CD4-positive, alpha-beta memory T cell (primary cell): ENCODE results near the gene UBE2I. TPM values are rescaled to one million over a fixed set of nuclear protein-coding genes. Genes with fewer than 3 reads are reported as not detected.

Experiments used
- CTCF ChIA-PET: fragments of 350-600 bp; sonication (Branson Sonifier 250); formaldehyde crosslinking; loops from one replicate; lab custom pipeline; 2021; ENCODE audit warnings: inconsistent platforms; ENCODE audit not compliant: partially characterized antibody; lab: Charles Lee
- POLR2A ChIA-PET: fragments of 350-600 bp; sonication (Branson Sonifier 250); formaldehyde crosslinking; loops from one replicate; lab custom pipeline; 2021; ENCODE audit not compliant: partially characterized antibody; lab: Charles Lee
- DNase-seq, 5 donors: peaks; one replicate each; pipeline versions ENCODE4 v3.0.0 to v3.0.0-alpha.2; 2020 to 2022; ENCODE audit warnings: mixed read lengths in 1 of 5
- H3K27ac ChIP-seq: one replicate; pipeline ENCODE4 v1.7.0; 2013; ENCODE audit warnings: low read depth, low read length
- H3K27me3 ChIP-seq: 2 replicates; pipeline ENCODE4 v1.7.0; 2013; ENCODE audit warnings: mild to moderate bottlenecking, low read length, moderate library complexity; ENCODE audit not compliant: insufficient read depth
- H3K36me3 ChIP-seq: 2 replicates; pipeline ENCODE4 v1.7.0; 2013; ENCODE audit warnings: mild to moderate bottlenecking, low read length, moderate library complexity; ENCODE audit not compliant: insufficient read depth
- H3K4me1 ChIP-seq: 2 replicates; pipeline ENCODE4 v1.7.0; 2013; ENCODE audit warnings: mild to moderate bottlenecking, low read length, moderate library complexity; ENCODE audit not compliant: insufficient read depth
- H3K4me3 ChIP-seq, 2 donors: one replicate each; pipeline ENCODE4 v1.7.0; 2013; ENCODE audit warnings: low read length in 2 of 2, mild to moderate bottlenecking in 1 of 2
- H3K9me3 ChIP-seq, 2 donors: one replicate each; pipeline ENCODE4 v1.7.0; 2013; ENCODE audit warnings: low read length in 2 of 2, control low read depth in 1 of 2; ENCODE audit not compliant: control insufficient read depth in 1 of 2
- H3K27ac Mint-ChIP-seq, 7 donors: one replicate each; pipeline ENCODE4 v1.8.0; 2020 to 2021; ENCODE audit warnings: mixed read lengths in 7 of 7, mild to moderate bottlenecking in 6 of 7, inconsistent platforms in 3 of 7, moderate library complexity in 3 of 7
- H3K27me3 Mint-ChIP-seq, 2 donors: one replicate each; pipeline ENCODE4 v1.8.0; 2020 to 2021; ENCODE audit warnings: mixed read lengths in 2 of 2
- H3K36me3 Mint-ChIP-seq, 2 donors: one replicate each; pipeline ENCODE4 v1.8.0; 2020 to 2021; ENCODE audit warnings: mixed read lengths in 2 of 2, inconsistent platforms in 1 of 2, mild to moderate bottlenecking in 1 of 2
- H3K4me1 Mint-ChIP-seq, 4 donors: one replicate each; pipeline ENCODE4 v1.8.0; 2020 to 2021; ENCODE audit warnings: mixed read lengths in 4 of 4, mild to moderate bottlenecking in 1 of 4
- H3K4me3 Mint-ChIP-seq, 8 donors: one replicate each; pipeline ENCODE4 v1.8.0; 2020 to 2021; ENCODE audit warnings: mixed read lengths in 8 of 8, mild to moderate bottlenecking in 7 of 8, moderate library complexity in 6 of 8, inconsistent platforms in 3 of 8
- H3K9me3 Mint-ChIP-seq, 8 donors: one replicate each; pipeline ENCODE4 v1.8.0; 2020 to 2021; ENCODE audit warnings: mixed read lengths in 8 of 8, mild to moderate bottlenecking in 5 of 8, inconsistent platforms in 3 of 8, moderate library complexity in 1 of 8
- intact Hi-C: fragments of 100-400 bp; cut with micrococcal nuclease; formaldehyde crosslinking; loops from one replicate; pipeline ENCODE4 v1.15.1; 2023
- polyA plus RNA-seq, 2 donors: library from polyadenylated mRNA; unstranded; fragments of 300-500 nt; fragmentation: Illumina TruSeq; gene quantifications; one replicate each; pipeline ENCODE4 v1.2.3, GENCODE V29; 2021
- total RNA-seq, 2 experiments: library from RNA; stranded (reverse); gene quantifications; one replicate each; pipeline ENCODE4 v1.2.3, GENCODE V29; 2021

Gene UBE2I
- total and polyA plus RNA-seq, 4 experiments from 2014 or later = 100 to 177 (median 138) TPM

GRCh38 chr16:1362807-1363206 lies 53.4 kb downstream of the UBE2I start:
- Histone ChIP-seq H3K27me3 (no peaks in the 10 kb centered on the region), H3K4me1 (peaks cover 4% of the 10 kb centered on the region), H3K36me3 (peaks cover 27% of the 10 kb centered on the region), H3K4me3 (no peak overlapping the region), H3K9me3 (no peaks in the 10 kb centered on the region), H3K27ac (no peak overlapping the region)
- POLR2A ChIA-PET = interaction anchor here (1.0 to 1.6 kb wide), 2 partner anchors 9 to 58 kb away, joined by 4 read pairs; partner anchors contain the start of gene UQCC4
- DNase-seq = no peak
- H3K9me3 Mint-ChIP-seq = no peaks in the 10 kb centered on the region
- CTCF ChIA-PET = interaction anchor here (1.3 to 3.4 kb wide), 13 partner anchors 9 to 362 kb away, joined by 3 to 12 read pairs (median 4); partner anchors contain the start of gene UQCC4
- H3K27ac Mint-ChIP-seq = peak overlapping the region in 2 of 7 donors; percentile 25 to 48
- intact Hi-C loops = loop anchor here (1.0 to 5.0 kb wide), 2 partner anchors 50 to 564 kb away; no protein-coding TSS in a partner anchor
- H3K36me3 Mint-ChIP-seq = peaks cover 11 to 31% of the 10 kb centered on the region in 2 donors
- H3K27me3 Mint-ChIP-seq = no peaks in the 10 kb centered on the region
- no peak overlapping the region for H3K4me3 Mint-ChIP-seq
- H3K4me1 Mint-ChIP-seq = peaks cover 0 to 6% (median 2%) of the 10 kb centered on the region in 4 donors

- H3K27ac Mint-ChIP-seq = peak overlapping the region; percentile 8 to 81 (median 61)
- peaks cover 11 to 34% of the 10 kb centered on the region in 2 donors for H3K36me3 Mint-ChIP-seq
- H3K27me3 Mint-ChIP-seq = no peaks in the 10 kb centered on the region
- Histone ChIP-seq H3K27me3 (no peaks in the 10 kb centered on the region), H3K4me1 (peaks cover 4% of the 10 kb centered on the region), H3K27ac (no peak overlapping the region), H3K4me3 (no peak overlapping the region), H3K36me3 (peaks cover 27% of the 10 kb centered on the region), H3K9me3 (no peaks in the 10 kb centered on the region)
- no peak overlapping the region for H3K4me3 Mint-ChIP-seq
- H3K4me1 Mint-ChIP-seq = peaks cover 0 to 6% (median 2%) of the 10 kb centered on the region in 4 donors
- CTCF ChIA-PET = interaction anchor here (0.6 to 3.4 kb wide), 19 partner anchors 10 to 361 kb away, joined by 3 to 12 read pairs (median 4); partner anchors contain the start of genes JPT2, MAPK8IP3, PTX4 and UQCC4
- intact Hi-C loops = loop anchor here (1.0 to 5.0 kb wide), 2 partner anchors 50 to 564 kb away; no protein-coding TSS in a partner anchor
- POLR2A ChIA-PET = interaction anchor here (0.6 to 1.6 kb wide), 6 partner anchors 10 to 566 kb away, joined by 3 to 4 read pairs (median 3); partner anchors contain the start of gene UQCC4
- DNase-seq = peak; percentile 60 to 71 (median 68)
- no peaks in the 10 kb centered on the region for H3K9me3 Mint-ChIP-seq
Measured at GRCh38 chr16:1363501-1364041, 54.1 kb downstream of the UBE2I start.

GRCh38 chr16:1364510-1364909 lies 55.1 kb downstream of the UBE2I start:
- Mint-ChIP-seq H3K4me3 (no peak overlapping the region), H3K27me3 (no peaks in the 10 kb centered on the region), H3K27ac (no peak overlapping the region), H3K9me3 (no peaks in the 10 kb centered on the region), H3K4me1 (peaks cover 0 to 6% (median 2%) of the 10 kb centered on the region in 4 donors), H3K36me3 (peaks cover 11 to 33% of the 10 kb centered on the region in 2 donors)
- Histone ChIP-seq H3K9me3 (no peaks in the 10 kb centered on the region), H3K27ac (no peak overlapping the region), H3K4me1 (peaks cover 4% of the 10 kb centered on the region), H3K36me3 (peaks cover 27% of the 10 kb centered on the region), H3K27me3 (no peaks in the 10 kb centered on the region), H3K4me3 (no peak overlapping the region)
- intact Hi-C loops = loop anchor here (5.0 kb wide), 1 partner anchor 563 kb away; no protein-coding TSS in a partner anchor
- no peak for DNase-seq
- POLR2A ChIA-PET = interaction anchor here (0.9 to 1.3 kb wide), 2 partner anchors 44 to 68 kb away, joined by 3 read pairs; no protein-coding TSS in a partner anchor
- CTCF ChIA-PET = interaction anchor here (0.9 to 3.4 kb wide), 12 partner anchors 10 to 360 kb away, joined by 3 to 12 read pairs (median 4); partner anchors contain the start of gene JPT2

GRCh38 chr16:1366060-1366711 lies 56.8 kb downstream of the UBE2I start:
- no peak overlapping the region for H3K27ac ChIP-seq
- no peaks in the 10 kb centered on the region for H3K27me3 Mint-ChIP-seq
- no peaks in the 10 kb centered on the region for H3K27me3 ChIP-seq
- peaks cover 11 to 34% of the 10 kb centered on the region in 2 donors for H3K36me3 Mint-ChIP-seq
- CTCF ChIA-PET = interaction anchor here (1.6 kb wide), 1 partner anchor 15 kb away, joined by 3 read pairs; no protein-coding TSS in a partner anchor
- no peak for DNase-seq
- peaks cover 27% of the 10 kb centered on the region for H3K36me3 ChIP-seq
- peaks cover 0 to 6% (median 2%) of the 10 kb centered on the region in 4 donors for H3K4me1 Mint-ChIP-seq
- H3K9me3 Mint-ChIP-seq = no peaks in the 10 kb centered on the region
- intact Hi-C loops = no loop called here
- H3K9me3 ChIP-seq = no peaks in the 10 kb centered on the region
- H3K4me3 ChIP-seq = no peak overlapping the region
- H3K4me3 Mint-ChIP-seq = no peak overlapping the region
- H3K4me1 ChIP-seq = peaks cover 4% of the 10 kb centered on the region
- POLR2A ChIA-PET = interaction anchor here (0.6 to 1.3 kb wide), 2 partner anchors 15 to 21 kb away, joined by 3 to 4 read pairs; partner anchors contain the start of genes GNPTG and TSR3
- no peak overlapping the region for H3K27ac Mint-ChIP-seq

- H3K4me1 Mint-ChIP-seq = peaks cover 0 to 6% (median 2%) of the 10 kb centered on the region in 4 donors
- Histone ChIP-seq H3K27ac (no peak overlapping the region), H3K4me3 (no peak overlapping the region), H3K9me3 (no peaks in the 10 kb centered on the region), H3K4me1 (peaks cover 4% of the 10 kb centered on the region), H3K36me3 (peaks cover 27% of the 10 kb centered on the region), H3K27me3 (no peaks in the 10 kb centered on the region)
- CTCF ChIA-PET = no interaction called here
- H3K4me3 Mint-ChIP-seq = no peak overlapping the region
- H3K27me3 Mint-ChIP-seq = no peaks in the 10 kb centered on the region
- no peak overlapping the region for H3K27ac Mint-ChIP-seq
- DNase-seq = no peak
- intact Hi-C loops = no loop called here
- H3K36me3 Mint-ChIP-seq = peaks cover 11 to 36% of the 10 kb centered on the region in 2 donors
- POLR2A ChIA-PET = interaction anchor here (1.3 kb wide), 1 partner anchor 22 kb away, joined by 4 read pairs; no protein-coding TSS in a partner anchor
- H3K9me3 Mint-ChIP-seq = no peaks in the 10 kb centered on the region
Measured at GRCh38 chr16:1366712-1367299, 57.4 kb downstream of the UBE2I start.

GRCh38 chr16:1367486-1368174 lies 58.2 kb downstream of the UBE2I start:
- H3K27me3 ChIP-seq = no peaks in the 10 kb centered on the region
- Mint-ChIP-seq H3K9me3 (no peaks in the 10 kb centered on the region), H3K4me3 (no peak overlapping the region), H3K4me1 (peaks cover 0 to 6% (median 2%) of the 10 kb centered on the region in 4 donors), H3K36me3 (peaks cover 11 to 33% of the 10 kb centered on the region in 2 donors), H3K27ac (no peak overlapping the region), H3K27me3 (no peaks in the 10 kb centered on the region)
- POLR2A ChIA-PET = no interaction called here
- peaks cover 4% of the 10 kb centered on the region for H3K4me1 ChIP-seq
- intact Hi-C loops = no loop called here
- H3K9me3 ChIP-seq = no peaks in the 10 kb centered on the region
- H3K4me3 ChIP-seq = no peak overlapping the region
- H3K27ac ChIP-seq = no peak overlapping the region
- peak in 1 of 5 donors; percentile 27 for DNase-seq
- CTCF ChIA-PET = interaction anchor here (0.7 kb wide), 1 partner anchor 570 kb away, joined by 3 read pairs; no protein-coding TSS in a partner anchor
- H3K36me3 ChIP-seq = peaks cover 23% of the 10 kb centered on the region
